Measurements from ENCODE around the gene TWSG1.

- TF ChIP-seq POLR2A (IDR thresholded peaks at IDR 0.05): no peak
- TF ChIP-seq, protein P1, sequence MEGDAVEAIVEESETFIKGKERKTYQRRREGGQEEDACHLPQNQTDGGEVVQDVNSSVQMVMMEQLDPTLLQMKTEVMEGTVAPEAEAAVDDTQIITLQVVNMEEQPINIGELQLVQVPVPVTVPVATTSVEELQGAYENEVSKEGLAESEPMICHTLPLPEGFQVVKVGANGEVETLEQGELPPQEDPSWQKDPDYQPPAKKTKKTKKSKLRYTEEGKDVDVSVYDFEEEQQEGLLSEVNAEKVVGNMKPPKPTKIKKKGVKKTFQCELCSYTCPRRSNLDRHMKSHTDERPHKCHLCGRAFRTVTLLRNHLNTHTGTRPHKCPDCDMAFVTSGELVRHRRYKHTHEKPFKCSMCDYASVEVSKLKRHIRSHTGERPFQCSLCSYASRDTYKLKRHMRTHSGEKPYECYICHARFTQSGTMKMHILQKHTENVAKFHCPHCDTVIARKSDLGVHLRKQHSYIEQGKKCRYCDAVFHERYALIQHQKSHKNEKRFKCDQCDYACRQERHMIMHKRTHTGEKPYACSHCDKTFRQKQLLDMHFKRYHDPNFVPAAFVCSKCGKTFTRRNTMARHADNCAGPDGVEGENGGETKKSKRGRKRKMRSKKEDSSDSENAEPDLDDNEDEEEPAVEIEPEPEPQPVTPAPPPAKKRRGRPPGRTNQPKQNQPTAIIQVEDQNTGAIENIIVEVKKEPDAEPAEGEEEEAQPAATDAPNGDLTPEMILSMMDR (IDR thresholded peaks at IDR 0.05): no peak
These were observed 5.9 kb downstream of the TWSG1 start for GRCh38 chr18:9340472-9340871.

Data from esophagus squamous epithelium (tissue), 4 donors.